Measurements from ENCODE around the gene AXIN1.

AXIN1 gene

GRCh38 chr16:316741-317464 is 35.6 kb downstream of the AXIN1 start:
- no peak for TF ChIP-seq CTCF (conservative IDR thresholded peaks at IDR 0.05; ENCODE audit: low read length)
- no peak for DNase-seq (ENCODE audit: low read depth)
- H3K4me3 ChIP-seq (ENCODE audit: low read length), result no peak overlapping the region

DNA sequence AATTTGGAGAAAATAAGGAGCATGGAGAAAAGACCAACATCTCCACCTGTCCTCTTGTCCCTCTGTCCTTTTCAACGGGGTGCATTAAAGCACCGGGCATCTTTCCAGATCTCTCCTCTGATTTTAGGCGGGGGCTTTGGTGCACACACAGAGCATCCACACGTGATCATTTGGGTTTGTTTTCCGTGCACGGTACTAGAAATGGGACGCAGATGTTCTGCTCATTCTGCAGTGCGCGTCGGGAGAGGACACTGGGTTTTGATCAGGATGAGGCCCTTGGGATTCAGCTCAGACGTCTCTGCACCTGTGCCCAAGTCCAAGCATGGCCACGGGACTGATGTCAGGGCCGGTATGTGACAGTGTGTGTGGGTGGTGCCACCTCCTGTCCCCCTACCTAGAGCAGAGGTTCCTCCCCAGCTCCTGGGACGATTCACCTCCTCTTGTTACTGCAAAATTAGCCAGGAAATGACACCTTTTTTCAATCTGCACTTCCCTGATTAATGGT is 37.7 kb downstream of the AXIN1 start:
- TF ChIP-seq CTCF (conservative IDR thresholded peaks at IDR 0.05; ENCODE audit: low read length), result no peak
- no peak for DNase-seq (ENCODE audit: low read depth)
- H3K4me3 ChIP-seq (ENCODE audit: low read length), result no peak overlapping the region

- DNase-seq (ENCODE audit: low read depth), result no peak
- TF ChIP-seq CTCF (conservative IDR thresholded peaks at IDR 0.05; ENCODE audit: low read length), result no peak
- H3K4me3 ChIP-seq (ENCODE audit: low read length), result no peak overlapping the region
Measured at GRCh38 chr16:314351-314750, 38.2 kb downstream of the AXIN1 start.

GRCh38 chr16:311725-312124 is 40.8 kb downstream of the AXIN1 start:
- DNase-seq (ENCODE audit: low read depth), result no peak
- TF ChIP-seq CTCF (conservative IDR thresholded peaks at IDR 0.05; ENCODE audit: low read length), result no peak
- H3K4me3 ChIP-seq (ENCODE audit: low read length), result no peak overlapping the region

GRCh38 chr16:309476-309875 is 43.0 kb downstream of the AXIN1 start:
- H3K4me3 ChIP-seq (ENCODE audit: low read length), result no peak overlapping the region
- DNase-seq (ENCODE audit: low read depth), result no peak

DNA sequence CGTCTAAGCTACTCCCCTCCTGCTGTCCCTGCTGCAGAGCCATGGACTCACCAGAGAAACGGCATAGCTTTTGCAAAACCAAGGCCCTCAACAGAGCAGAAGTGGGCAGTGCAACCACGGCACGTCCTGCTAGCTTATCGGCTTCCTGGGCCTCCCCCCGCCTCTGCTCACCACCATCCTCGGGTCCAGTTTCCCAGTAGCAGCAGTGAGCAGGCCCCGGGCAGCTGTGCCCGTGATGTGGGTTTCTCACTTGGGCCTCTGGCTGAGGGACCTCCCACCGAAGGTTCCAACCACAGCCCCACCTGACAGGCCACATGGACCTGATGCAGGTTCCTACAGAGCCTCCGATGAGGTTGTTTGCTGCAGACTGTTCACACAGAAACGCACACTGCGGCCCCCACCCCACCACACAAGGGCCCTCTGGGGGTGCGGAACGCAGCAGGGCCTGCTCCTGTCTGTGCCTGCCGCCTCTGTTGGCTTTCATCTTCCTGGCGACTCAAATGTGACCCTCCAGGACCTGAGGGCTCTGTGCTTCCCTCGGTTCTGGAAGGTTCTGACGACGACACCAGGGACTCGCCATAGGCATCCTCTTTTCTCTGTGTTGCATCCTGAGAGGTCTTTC is 44.7 kb downstream of the AXIN1 start:
- TF ChIP-seq CTCF (conservative IDR thresholded peaks at IDR 0.05; ENCODE audit: low read length), result no peak
- H3K4me3 ChIP-seq (ENCODE audit: low read length), result no peak overlapping the region
- DNase-seq (ENCODE audit: low read depth), result no peak

More at GRCh38 chr16:309476-309875, 43.0 kb downstream of the AXIN1 start:
- TF ChIP-seq CTCF (conservative IDR thresholded peaks at IDR 0.05; ENCODE audit: low read length), result no peak

DNA sequence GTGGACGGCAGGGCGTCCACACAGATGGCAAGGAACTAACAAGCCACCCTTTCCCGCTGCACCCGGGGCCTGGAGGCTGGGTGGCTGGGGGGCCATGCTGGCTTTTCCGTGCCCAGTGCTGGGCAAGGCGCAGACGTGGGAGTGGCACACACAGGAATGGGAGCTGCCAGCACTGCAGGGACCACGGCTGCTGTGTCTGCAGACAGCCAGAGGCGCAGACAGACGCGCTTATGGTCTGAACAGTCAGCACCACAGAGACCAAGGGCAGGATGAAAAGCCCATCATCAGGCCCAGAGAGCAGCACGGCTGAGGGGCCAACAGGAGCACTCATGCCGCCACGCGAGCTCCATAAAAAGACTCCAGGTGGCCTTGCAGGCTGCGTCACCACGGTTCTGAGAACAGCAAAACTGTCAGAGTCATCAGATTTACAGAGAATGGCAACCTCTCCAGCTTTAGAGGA is 45.6 kb downstream of the AXIN1 start:
- no peak for DNase-seq (ENCODE audit: low read depth)
- TF ChIP-seq CTCF (conservative IDR thresholded peaks at IDR 0.05; ENCODE audit: low read length), result no peak
- H3K4me3 ChIP-seq (ENCODE audit: low read length), result no peak overlapping the region
